Hepatocyte (in vitro differentiated cells): ENCODE data around the gene FAM83F. TPM values are rescaled to one million over a fixed set of nuclear protein-coding genes. Genes with fewer than 3 reads are reported as not detected.

Experiments used
- DNase-seq: peaks from one replicate; pipeline ENCODE4 v3.0.0-alpha.2; 2016; ENCODE audit warnings: low spot score
- H2AFZ ChIP-seq: fragments of 200-600 bp; sonication (generic); 2 replicates; pipeline ENCODE4 v1.6.0; 2016; ENCODE audit warnings: antibody characterized with exemption, mild to moderate bottlenecking
- H3K27ac ChIP-seq: fragments of 200-600 bp; sonication (generic); 2 replicates; pipeline ENCODE4 v1.5.1; 2016; ENCODE audit warnings: mild to moderate bottlenecking
- H3K27me3 ChIP-seq: fragments of 200-600 bp; sonication (generic); 2 replicates; pipeline ENCODE4 v1.6.1; 2016
- H3K36me3 ChIP-seq: fragments of 200-600 bp; sonication (generic); replicated peaks from 2 replicates; pipeline ENCODE4 v1.5.1; 2016; ENCODE audit warnings: low read depth; ENCODE audit not compliant: insufficient read depth
- H3K4me1 ChIP-seq: fragments of 200-600 bp; sonication (generic); 2 replicates; pipeline ENCODE4 v1.5.1; 2016; ENCODE audit warnings: mild to moderate bottlenecking, moderate library complexity; ENCODE audit not compliant: insufficient read depth
- H3K4me2 ChIP-seq: fragments of 200-600 bp; sonication (generic); 2 replicates; pipeline ENCODE4 v1.6.0; 2016
- H3K4me3 ChIP-seq: fragments of 200-600 bp; sonication (generic); 2 replicates; pipeline ENCODE4 v1.5.1; 2016; ENCODE audit warnings: mild to moderate bottlenecking
- H3K79me2 ChIP-seq: fragments of 200-600 bp; sonication (generic); 2 replicates; pipeline ENCODE4 v1.6.0; 2017; ENCODE audit warnings: mild to moderate bottlenecking
- H3K9me2 ChIP-seq: fragments of 200-600 bp; sonication (generic); replicated peaks from 2 replicates; pipeline ENCODE4 v1.6.0; 2017; ENCODE audit warnings: mild to moderate bottlenecking; ENCODE audit not compliant: insufficient read depth
- H3K9me3 ChIP-seq: fragments of 200-600 bp; sonication (generic); 2 replicates; pipeline ENCODE4 v1.5.1; 2016; ENCODE audit warnings: low read depth, mild to moderate bottlenecking
- H4K20me1 ChIP-seq: fragments of 200-600 bp; sonication (generic); 2 replicates; pipeline ENCODE4 v1.6.0; 2016; ENCODE audit warnings: mild to moderate bottlenecking; ENCODE audit not compliant: insufficient read depth, poor library complexity, severe bottlenecking
- EZH2 ChIP-seq: fragments of 200-600 bp; sonication (generic); IDR thresholded peaks from 2 replicates; pipeline ENCODE4 v1.6.1; 2016; ENCODE audit warnings: antibody characterized with exemption, mild to moderate bottlenecking, borderline replicate concordance
- EZH2phosphoT487 ChIP-seq: fragments of 200-600 bp; sonication (generic); IDR thresholded peaks from one replicate; pipeline ENCODE4 v1.6.1; 2018; ENCODE audit warnings: antibody characterized with exemption, mild to moderate bottlenecking, low read depth, moderate library complexity; ENCODE audit not compliant: unreplicated experiment, severe bottlenecking
- WGBS: methylation state at CpG from one replicate; pipeline ENCODE4 v1.1.6; 2016; ENCODE audit warnings: low lambda C conversion rate; ENCODE audit errors: missing lambda C conversion rate; 5-methylcytosine and 5-hydroxymethylcytosine counted together
- polyA plus RNA-seq: library from polyadenylated mRNA; unstranded; fragments of >200 nt; fragmentation: Nextera tagmentation; extraction: Ambion mirVana; gene quantifications from 2 replicates; pipeline ENCODE4 v1.2.1, GENCODE V29; 2016
- total RNA-seq: library from RNA; depleted of rRNA; stranded (reverse); fragments of >200 nt; gene quantifications from 2 replicates; pipeline ENCODE4 v1.2.3, GENCODE V29; 2014
- TF ChIP-seq, protein P1 (sequence below): fragments of 200-600 bp; sonication (generic); IDR thresholded peaks from 2 replicates; pipeline ENCODE4 v1.5.1; 2016; ENCODE audit warnings: antibody characterized with exemption, mild to moderate bottlenecking; ENCODE audit not compliant: poor library complexity

Gene FAM83F
- total and polyA plus RNA-seq, 2 experiments from 2014 or later = 10.8 to 12.8 TPM

- DNase-seq = no peak
- no peaks in the 10 kb centered on the region for H3K4me1 ChIP-seq
- no peak overlapping the region for H3K4me2 ChIP-seq
- H3K36me3 ChIP-seq = no peaks in the 10 kb centered on the region
- H3K4me3 ChIP-seq = no peak overlapping the region
- WGBS = 76% methylated on average over 9 of the region's 10 CpGs
- no peak overlapping the region for H3K27ac ChIP-seq
- H3K79me2 ChIP-seq = no peaks in the 10 kb centered on the region
- TF ChIP-seq EZH2phosphoT487 (no peak), EZH2 (no peak)
- TF ChIP-seq, protein P1, sequence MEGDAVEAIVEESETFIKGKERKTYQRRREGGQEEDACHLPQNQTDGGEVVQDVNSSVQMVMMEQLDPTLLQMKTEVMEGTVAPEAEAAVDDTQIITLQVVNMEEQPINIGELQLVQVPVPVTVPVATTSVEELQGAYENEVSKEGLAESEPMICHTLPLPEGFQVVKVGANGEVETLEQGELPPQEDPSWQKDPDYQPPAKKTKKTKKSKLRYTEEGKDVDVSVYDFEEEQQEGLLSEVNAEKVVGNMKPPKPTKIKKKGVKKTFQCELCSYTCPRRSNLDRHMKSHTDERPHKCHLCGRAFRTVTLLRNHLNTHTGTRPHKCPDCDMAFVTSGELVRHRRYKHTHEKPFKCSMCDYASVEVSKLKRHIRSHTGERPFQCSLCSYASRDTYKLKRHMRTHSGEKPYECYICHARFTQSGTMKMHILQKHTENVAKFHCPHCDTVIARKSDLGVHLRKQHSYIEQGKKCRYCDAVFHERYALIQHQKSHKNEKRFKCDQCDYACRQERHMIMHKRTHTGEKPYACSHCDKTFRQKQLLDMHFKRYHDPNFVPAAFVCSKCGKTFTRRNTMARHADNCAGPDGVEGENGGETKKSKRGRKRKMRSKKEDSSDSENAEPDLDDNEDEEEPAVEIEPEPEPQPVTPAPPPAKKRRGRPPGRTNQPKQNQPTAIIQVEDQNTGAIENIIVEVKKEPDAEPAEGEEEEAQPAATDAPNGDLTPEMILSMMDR = no peak
- no peaks in the 10 kb centered on the region for H3K27me3 ChIP-seq
- H4K20me1 ChIP-seq = no peaks in the 10 kb centered on the region
- no peak overlapping the region for H2AFZ ChIP-seq
- H3K9me2 ChIP-seq = no peaks in the 10 kb centered on the region
- no peaks in the 10 kb centered on the region for H3K9me3 ChIP-seq
Observed at GRCh38 chr22:39956932-39957664, 37.7 kb upstream of the FAM83F start.

- Histone ChIP-seq H3K27ac (no peak overlapping the region), H3K4me2 (no peak overlapping the region), H3K79me2 (no peaks in the 10 kb centered on the region), H3K36me3 (no peaks in the 10 kb centered on the region), H3K9me3 (no peaks in the 10 kb centered on the region), H3K27me3 (no peaks in the 10 kb centered on the region), H3K9me2 (no peaks in the 10 kb centered on the region), H2AFZ (no peak overlapping the region), H3K4me3 (no peak overlapping the region), H3K4me1 (no peaks in the 10 kb centered on the region), H4K20me1 (no peaks in the 10 kb centered on the region)
- TF ChIP-seq EZH2phosphoT487 = no peak
- DNase-seq = no peak
- 90% methylated on average over 8 of the region's 8 CpGs for WGBS
Observed at GRCh38 chr22:39958009-39958711, 36.6 kb upstream of the FAM83F start.

DNA sequence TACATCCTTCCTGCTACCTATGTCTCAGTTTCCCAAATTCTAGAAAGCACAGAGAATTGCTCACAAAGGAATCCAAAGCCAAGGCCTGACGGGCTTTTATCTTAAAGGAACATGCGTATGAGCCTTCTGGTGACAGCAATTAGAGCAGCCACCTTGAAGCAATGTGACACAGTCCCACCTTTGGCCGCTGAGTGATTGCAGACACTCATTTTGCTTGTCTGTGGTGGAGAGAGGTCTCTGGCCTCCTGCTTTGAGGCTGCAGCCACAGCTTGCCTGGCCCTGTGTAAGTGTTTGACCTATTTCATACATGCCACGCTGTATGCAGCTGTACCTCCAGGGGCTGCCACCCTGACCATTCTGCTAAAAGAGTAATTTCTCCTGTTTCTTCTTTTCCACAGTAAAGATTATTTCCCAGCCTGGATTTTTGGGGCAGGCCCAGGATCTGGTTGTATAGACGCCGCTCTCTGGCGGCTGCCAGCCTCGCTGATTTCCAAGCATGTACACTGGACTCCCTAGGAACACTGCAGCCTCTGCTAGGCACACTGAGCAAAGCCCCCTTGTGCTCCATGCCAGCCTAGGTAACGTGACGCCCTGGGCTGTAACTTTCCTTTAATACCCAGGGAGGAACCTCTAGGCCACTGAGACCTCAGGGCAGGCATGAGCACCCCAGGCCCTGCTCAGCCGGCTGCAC is 35.7 kb upstream of the FAM83F start:
- no peak for DNase-seq
- H3K9me2 ChIP-seq = no peaks in the 10 kb centered on the region
- no peaks in the 10 kb centered on the region for H3K36me3 ChIP-seq
- no peaks in the 10 kb centered on the region for H3K4me1 ChIP-seq
- H3K4me2 ChIP-seq = no peak overlapping the region
- TF ChIP-seq EZH2 (no peak), EZH2phosphoT487 (no peak)
- TF ChIP-seq, protein P1 = no peak
- no peak overlapping the region for H3K4me3 ChIP-seq
- no peak overlapping the region for H3K27ac ChIP-seq
- H3K9me3 ChIP-seq = no peaks in the 10 kb centered on the region
- no peaks in the 10 kb centered on the region for H4K20me1 ChIP-seq
- no peak overlapping the region for H2AFZ ChIP-seq
- H3K27me3 ChIP-seq = no peaks in the 10 kb centered on the region
- no peaks in the 10 kb centered on the region for H3K79me2 ChIP-seq
- WGBS = 78% methylated on average over 11 of the region's 11 CpGs
